NCI-H187 treated with DMSO at 0.1 percent for 48 hours (cell line): ENCODE results near the gene SERPINB6.
"Not testable (repeated sequence)": the region's sequence is repeated elsewhere in the genome, so short reads cannot be mapped to it uniquely, and the experiment has no call there.

Source experiments
- DNase-seq: peaks from one replicate; lab custom pipeline; 2025; lab: John Stamatoyannopoulos, UW

The SERPINB6 gene

DNA sequence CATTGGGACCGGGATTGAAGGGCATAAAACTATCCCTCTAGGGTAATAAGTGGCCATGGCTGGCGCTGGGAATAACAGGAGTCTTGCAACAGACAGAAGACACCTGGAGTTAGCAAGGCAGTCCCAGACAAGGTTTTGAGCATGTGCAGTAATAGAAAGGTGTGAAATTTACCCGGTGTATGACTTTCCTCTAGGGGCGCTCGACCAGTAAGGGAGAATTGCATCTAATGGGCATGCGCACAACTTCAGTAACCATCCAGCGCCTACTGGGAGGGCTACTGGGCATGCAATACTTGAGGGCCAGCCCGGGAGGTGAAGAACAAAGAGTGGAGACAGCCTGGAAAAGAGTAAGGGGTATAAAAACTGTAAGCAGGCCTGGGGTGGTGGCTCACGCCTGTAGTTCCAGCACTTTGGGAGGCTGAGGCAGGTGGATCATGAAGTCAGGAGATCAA lies 32.7 kb downstream of the SERPINB6 start:
- DNase-seq: no peak

DNA sequence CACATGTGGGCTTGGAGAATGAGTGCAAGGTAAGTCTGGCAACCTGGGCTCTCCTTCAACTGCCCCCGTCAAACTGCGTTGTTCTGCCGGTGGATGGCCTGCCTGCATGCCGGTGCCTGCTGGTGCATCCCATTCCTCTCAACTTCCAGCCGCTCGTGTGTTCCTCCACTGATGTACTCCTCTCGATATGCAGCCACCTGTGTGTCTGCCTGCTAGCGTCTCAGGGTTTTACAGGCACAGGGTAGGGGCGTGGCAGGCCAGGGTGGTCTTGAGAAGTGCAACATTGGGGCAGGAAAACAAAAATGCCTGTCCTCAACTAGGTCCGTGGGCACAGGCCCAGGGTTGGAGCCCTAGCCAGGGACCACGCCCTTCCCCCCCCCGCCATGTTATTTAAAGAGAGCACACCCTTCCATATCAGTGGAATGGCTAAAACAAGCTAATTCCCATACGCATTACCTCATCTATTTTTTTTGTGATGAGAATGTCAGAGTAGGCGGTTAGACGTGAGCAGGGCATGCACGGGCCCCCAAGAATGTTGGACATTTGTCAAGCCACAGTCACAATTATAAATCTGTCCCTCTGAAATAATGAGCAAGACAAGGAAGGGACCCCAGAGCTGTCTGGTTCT lies 33.2 kb downstream of the SERPINB6 start:
- no peak for DNase-seq

DNA sequence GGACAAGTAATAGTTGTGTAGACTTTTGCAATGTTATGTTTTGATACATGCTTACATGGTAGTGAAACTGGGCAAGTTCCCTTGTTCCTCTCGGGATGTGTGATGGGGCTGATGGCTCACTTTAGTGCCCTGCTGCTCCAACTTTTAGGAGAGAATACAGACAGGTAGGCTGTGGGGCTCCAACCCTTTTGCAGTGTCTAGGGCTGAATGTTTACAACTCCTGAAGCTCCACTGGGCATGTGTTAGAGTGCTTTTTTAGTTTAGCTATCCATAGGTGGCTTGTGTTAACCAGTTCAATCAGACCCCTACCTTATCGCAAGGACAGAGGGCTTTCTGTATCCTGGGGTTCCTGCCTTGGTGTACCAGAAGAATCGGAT lies 33.8 kb downstream of the SERPINB6 start:
- DNase-seq: no peak

DNA sequence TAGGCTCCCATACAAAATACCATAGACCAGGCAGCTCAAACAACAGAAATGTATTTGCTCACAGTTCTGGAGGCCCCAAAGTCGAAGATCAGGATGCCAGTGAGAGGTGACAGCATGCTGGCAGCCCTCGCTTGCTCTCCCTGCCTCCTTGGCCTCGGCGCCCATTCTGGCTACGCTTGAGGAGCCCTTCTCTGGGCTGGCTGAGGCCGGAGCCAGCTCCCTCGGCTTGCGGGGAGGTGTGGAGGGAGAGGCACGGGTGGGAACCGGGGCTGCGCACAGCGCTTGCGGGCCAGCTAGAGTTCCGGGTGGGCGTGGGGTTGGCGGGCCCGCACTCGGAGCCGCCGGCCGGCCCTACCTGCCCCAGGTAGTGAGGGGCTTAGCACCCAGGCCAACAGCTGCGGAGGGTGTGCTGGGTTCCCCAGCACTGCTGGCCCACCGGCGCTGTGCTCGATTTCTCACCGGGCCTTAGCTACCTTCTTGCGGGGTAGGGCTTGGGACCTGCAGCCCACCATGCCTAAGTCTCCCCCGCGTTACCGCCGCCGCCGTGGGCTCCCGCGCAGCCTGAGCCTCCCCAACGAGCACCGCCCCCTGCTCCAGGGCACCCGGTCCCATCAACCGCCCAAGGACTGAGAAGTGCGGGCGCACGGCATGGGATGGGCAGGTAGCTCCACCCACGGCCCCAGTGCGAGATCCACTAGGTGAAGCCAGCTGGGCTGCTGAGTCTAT lies 35.6 kb downstream of the SERPINB6 start:
- DNase-seq: no peak

DNA sequence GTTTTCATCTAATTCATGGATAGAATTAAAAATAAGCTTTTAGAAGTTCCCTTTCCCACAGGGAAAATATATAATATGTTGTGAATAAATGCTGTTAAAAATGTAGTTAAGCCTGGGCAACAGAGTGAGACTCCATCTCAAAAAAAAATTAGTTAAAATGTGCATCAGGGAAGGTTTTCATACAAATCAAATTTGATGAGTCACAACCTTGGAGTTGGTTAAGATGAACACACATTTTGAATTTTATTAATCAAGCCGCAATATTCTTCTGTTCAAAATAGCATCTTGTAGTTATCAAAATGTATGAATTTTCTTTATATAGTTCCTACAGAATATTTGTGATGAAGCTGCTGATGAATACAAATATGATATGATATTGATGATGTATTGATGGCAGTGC lies 37.3 kb downstream of the SERPINB6 start:
- DNase-seq: no peak

DNA sequence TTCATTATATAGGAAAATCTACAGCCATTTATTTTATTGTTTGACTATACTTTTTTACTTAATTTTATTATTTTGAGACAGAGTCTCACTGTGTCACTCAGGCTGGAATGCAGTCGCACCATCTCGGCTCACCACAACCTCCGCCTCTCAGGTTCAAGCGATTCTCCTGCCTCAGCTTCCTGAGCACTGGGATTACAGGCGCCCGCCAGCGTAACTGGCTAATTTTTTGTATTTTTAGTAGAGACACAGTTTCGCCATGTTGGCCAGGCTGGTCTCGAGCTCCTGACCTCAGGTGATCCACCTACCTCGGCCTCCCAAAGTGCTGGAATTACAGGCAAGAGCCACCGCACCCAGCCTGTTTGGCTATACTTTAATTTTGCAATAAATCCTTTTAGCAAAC lies 38.5 kb downstream of the SERPINB6 start:
- DNase-seq: not testable (repeated sequence)

DNA sequence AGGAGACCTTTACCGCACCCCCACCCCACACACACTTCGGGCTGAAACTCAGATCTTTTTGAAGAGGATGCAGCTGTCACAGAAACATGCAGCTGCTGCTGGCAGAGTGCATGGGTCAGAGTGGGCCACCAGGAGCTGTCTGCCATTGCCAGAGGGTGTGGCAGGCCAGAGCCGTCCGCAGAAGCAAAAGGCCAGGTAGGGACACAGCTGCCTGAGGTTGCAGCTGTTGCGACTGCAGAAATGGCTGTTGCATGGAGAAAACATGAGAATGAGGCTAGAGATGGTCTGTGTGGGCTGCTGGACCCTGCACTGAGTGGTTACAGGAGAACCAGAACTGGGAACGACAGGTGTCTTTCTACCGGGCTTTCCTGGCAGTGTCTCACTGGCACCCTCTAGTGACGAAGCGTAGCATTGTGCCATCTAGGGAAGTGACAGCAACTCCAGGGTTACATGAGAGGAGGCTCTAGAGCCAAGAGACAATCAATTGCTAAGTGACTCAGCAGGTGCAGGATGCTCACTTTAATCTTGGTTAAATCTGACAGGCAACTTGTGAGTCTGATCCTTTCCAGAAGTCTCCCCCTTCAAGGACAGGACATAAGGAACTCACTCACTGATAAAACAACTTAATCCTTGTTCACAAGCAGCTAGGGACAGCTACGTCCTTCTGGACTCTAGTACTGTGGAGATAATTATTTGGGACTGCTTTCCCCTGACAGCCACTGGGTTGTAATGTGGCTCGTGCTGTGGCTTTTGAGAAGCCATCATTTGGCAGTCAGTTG lies 39.2 kb downstream of the SERPINB6 start:
- DNase-seq: peak; percentile 59

DNA sequence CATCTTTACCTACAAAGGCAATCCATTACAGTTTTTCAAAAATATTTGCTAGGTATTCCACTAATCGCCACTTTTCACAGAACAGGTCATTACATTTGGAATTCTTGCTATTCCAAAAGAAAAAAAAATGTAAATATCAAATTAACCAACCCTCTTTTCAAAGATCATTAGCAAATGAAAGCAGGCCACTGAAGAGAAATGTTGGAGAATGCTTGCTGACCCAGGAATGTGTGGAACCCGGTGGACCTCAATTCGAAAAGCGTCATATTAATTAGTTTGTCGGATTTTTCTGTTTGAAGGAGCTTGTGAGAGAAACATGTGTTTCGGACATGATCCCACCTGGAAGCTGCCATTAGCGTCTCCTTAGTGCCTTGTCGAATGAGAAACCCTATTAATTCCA lies 40.3 kb downstream of the SERPINB6 start:
- no peak for DNase-seq

DNA sequence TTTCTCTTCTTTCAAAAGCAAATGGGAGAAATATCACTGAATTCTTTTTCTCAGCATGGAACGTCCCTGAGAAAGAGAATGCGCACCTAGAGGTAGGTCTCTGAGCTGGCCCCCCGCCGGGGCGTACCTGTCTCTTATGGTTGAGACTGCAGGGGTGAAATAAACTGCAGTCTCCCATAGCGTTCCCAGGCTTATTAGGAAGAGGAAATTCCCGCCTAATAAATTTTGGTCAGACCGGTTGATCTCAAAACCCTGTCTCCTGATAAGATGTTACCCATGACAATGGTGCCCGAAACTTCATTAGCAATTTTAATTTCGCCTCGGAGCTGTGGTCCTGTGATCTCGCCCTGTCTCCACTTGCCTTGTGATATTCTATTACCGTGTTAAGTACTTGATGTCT lies 43.4 kb downstream of the SERPINB6 start:
- not testable (repeated sequence) for DNase-seq

DNA sequence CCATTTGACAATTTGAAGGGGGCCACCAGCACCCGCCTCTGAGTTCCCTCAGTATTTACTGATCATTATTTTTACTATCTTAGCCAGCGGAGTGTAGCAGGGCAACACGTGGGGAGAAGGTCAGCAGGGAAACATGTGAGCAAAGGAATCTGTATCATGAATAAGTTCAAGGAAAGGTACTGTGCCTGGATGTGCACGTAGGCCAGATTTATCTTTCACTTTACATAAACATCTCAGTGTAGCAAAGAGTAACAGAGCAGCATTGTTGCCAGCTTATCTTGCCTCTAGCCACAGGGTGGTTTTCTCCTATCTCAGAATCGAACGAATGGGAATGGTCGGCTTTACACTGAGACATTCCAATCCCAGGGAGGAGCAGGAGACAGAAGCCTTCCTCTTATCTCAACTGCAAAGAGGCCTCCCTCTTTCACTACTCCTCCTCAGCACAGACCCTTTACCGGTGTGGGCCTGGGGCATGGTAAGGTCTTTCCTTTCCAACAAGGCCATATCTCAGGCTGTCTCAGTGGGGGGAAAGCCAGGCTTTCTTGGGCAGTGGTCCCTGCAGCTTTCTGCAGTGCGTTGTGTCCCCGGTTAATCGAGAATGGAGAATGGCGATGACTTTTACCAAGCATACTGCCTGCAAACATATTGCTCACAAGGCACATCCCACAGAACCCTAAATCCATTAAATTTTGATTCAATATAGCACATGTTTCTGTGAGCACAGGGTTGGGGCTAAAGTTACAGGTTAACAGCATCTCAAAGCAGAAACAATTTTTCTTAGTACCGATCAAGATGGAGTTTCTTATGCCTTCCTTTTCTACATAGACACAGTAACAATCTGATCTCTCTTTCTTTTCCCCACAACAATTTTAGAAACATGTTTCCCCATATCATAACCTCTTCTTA lies 45.3 kb downstream of the SERPINB6 start:
- not testable (repeated sequence) for DNase-seq

DNA sequence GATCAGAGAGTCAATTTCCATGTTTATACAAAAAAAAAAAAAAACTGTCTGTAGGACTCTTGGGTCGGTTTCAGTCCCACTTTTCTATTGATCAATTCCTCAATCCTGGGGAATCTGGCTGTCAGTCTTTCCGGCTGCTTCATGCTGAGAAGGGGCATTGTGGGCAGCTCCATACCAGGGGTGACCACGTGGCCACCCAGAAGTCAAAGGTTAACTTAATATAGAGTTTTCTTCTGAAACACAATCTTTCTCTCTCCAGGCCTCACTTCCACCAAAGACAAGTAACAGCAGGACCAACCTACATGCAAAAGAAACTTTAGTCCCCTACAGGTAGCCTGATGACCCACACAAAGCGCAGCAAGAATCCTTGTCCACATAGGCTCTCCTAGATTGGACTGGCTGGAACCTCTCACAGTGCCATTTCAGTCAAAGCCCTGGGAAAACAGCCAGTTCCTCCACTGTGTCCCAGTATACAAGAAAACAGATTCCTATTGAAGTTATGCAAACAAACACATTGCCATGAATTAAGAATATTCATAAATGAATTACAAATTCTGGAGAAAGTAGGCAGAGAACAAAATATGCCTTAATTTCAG lies 49.7 kb downstream of the SERPINB6 start:
- no peak for DNase-seq

DNA sequence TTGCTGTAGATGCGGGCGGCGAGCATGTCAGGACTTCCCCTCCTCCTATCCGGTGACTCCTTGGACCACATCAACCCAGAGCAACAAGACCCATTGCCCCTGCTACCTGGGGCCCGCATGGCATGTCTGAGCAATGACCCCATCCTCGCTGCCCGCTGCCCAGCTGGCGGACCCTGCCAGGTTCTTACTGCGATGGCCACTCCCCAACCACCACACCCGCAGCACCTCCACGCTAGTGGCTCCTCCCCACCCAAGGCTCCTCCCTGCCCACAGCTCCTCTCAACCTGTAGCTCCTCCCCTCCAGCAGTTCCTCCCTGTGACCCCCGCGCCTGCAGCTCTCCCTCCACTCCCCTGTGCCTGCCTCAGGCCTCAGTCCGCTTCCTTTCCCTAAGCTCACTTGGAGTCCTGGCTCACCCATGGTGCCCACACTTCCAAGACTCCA lies 50.7 kb downstream of the SERPINB6 start:
- DNase-seq: no peak

DNA sequence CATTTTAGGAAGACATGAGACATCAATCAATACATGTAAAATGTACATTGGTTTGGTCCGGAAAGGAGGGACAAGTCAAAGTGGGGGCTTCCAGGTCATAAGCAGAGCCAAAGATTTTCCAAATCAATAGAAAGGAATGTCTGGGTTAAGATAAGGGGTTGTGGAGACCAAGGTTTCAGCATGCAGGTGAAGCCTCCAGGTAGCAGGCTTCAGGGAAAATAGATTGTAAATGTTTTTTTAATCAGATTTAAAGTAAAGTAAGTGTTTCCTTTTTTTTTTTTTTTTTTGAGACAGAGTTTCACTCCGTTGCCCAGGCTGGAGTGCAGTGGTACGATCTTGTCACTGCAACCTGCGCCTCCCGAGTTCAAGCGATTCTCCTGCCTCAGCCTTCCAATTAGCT lies 51.5 kb downstream of the SERPINB6 start:
- no peak for DNase-seq

DNA sequence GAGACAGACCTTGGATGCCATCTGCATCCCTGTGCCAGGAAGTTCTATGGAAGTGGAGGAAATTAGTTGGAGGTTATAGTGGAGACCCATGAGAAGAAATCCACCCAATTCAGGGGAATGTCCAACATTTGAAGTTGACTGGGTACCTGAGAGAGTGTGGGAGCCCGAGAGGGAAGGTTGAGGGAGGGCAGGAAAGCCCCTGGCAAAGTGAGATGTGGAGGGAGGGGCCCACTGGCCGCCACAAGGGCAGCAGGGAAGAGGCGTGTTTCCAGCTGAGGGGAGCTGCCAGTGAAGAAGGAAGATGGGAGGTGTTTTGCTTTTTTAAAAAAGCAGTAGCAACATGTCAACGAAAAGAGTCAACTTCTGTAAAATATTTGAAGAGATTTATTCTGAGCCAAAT lies 52.0 kb downstream of the SERPINB6 start:
- DNase-seq: no peak

DNA sequence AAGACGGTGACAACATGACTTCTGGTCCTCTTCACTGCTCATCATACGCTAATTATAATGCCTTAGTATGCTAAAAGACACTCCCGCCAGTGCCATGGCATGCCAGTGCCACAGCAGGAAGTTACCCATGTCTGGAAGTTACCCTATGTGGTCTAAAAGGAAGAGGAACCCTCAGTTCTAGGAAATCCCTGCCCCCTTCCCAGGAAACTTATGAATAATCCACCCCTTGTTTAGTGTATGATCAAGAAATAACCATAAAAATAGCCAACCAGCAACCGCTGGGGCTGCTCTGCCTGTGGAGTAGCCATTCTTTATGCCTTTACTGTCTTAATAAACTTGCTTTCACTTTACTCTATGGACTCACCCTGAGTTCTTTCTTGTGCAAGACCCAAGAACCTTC lies 52.4 kb downstream of the SERPINB6 start:
- DNase-seq: no peak

DNA sequence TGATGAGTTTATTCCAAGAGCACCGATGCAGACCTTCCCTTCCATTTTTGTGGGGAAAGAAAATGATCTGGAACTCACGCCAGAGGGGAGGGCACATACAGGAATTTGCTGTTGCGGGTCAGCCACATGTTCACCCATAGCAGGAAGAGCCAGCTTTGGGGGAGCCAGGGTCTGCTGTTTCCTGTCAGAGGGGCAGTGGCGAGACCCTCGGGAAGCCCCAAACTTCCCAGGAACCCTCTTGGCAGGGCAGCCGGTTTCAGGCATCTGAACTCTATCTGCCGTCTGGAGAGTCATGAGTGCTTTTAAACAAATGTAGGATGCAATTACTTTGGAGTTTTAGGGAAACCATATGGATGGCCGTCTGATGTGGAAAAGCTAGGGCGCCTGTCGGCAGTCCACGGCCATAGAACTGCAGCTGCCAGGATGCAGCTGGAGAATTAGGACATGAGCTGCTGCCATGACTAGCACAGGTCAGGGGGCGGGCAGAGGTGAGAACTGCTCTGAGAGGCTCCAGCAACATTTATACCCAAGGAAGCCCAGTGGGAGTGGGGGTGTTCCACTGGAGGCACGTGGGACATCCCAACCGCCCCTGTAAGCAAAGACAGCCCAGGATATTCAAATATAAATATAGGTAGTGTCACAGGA lies 53.4 kb downstream of the SERPINB6 start:
- no peak for DNase-seq

DNA sequence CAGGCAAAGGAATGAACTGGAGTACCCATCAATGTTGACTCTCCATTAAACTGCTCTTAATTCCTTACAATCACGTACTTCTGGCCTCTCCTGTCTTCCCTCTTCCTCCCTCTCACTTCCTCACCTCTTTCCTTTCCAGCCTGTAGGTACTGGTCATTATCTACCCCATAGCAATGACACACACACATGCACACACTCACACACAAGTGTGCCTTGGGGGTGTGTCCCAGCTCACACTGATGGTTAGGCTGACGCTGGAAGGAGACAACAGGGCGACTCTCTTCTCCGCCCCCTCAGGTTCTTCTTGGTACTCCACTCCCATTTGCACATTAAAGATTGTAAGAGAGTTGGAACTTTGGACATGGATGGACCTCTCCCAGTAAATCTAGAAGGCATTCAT lies 54.3 kb downstream of the SERPINB6 start:
- no peak for DNase-seq

DNA sequence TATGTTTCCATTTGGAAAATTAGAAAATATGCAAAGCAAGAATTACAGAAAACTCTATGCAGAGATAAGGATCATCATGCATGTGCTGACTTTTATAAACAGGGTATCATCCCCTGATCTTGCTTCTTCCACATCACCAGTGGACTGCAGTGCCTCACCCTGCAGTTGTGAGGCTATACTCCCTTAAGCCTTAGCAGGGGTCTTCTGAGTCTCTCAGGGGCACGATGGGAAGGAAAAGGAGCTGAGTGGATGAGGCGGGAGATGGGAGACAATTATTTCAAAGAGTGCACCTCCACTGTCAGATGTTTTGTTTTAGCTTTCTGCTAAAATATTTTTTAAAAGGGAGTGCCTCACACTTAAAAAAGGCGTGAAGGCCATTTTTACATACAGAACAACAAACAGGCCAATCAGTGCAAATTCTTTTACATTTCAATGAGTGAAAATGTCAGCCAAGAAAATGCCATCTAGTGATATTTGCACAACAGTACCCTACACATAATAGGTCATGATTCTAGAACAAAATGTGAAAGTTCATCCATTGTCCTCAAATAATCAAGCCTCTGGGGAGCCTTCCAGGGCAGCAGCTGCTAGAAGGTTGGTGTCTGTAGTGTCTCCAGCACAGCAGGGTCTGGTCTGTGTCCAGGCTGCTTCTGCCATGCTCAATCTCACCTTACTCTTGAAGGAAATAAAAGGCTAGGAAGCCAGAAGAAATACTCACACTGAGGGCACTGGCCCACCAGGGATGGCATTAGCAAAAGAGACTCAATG lies 55.0 kb downstream of the SERPINB6 start:
- no peak for DNase-seq

DNA sequence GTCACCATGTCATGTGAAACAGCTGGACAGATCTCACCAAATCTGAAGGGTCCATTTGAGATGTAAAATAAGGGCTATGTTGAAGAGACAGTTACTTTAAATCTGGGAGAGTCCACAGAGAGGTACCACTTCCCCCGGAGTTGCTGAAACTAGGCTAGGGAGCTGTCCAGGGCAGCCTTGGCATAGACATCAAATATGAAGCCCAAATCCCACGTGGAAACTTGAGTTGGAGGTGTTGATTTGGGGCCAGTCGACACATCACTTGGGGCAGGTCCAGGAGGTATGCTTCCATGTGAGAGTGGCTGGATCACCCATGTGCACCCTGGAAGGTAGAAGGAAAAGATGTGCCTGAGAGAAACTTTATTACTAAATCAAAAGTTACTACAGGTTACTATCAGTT lies 56.2 kb downstream of the SERPINB6 start:
- no peak for DNase-seq

DNA sequence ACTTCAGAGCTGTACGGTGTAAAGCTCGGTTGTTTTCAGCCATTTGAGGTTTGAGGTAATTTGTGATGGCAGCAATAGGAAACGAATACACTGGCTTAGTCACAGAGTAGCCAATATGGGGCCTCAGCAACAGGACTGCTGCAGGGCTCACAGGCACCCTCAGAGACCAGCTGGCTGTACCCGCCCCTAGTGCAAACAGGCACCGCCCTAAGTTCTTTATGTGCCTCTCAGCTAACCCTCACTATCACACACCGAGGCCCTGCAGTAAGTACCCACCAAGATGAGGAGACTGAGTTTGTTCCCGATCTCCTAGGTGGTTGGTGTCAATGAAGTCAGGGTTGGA lies 57.1 kb downstream of the SERPINB6 start:
- DNase-seq: no peak
